ENCODE results near the gene AP2S1.

- TF ChIP-seq, protein P1, sequence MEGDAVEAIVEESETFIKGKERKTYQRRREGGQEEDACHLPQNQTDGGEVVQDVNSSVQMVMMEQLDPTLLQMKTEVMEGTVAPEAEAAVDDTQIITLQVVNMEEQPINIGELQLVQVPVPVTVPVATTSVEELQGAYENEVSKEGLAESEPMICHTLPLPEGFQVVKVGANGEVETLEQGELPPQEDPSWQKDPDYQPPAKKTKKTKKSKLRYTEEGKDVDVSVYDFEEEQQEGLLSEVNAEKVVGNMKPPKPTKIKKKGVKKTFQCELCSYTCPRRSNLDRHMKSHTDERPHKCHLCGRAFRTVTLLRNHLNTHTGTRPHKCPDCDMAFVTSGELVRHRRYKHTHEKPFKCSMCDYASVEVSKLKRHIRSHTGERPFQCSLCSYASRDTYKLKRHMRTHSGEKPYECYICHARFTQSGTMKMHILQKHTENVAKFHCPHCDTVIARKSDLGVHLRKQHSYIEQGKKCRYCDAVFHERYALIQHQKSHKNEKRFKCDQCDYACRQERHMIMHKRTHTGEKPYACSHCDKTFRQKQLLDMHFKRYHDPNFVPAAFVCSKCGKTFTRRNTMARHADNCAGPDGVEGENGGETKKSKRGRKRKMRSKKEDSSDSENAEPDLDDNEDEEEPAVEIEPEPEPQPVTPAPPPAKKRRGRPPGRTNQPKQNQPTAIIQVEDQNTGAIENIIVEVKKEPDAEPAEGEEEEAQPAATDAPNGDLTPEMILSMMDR (IDR thresholded peaks at IDR 0.05; ENCODE audit: extremely low read depth in 1 of 2, insufficient read depth in 1 of 2, low read depth in 1 of 2, low read length in 2 of 2) = no peak
- TF ChIP-seq GATA2 (IDR thresholded peaks at IDR 0.05; ENCODE audit: insufficient read depth, insufficient read length, low read depth, low read length) (no peak), POLR2A (IDR thresholded peaks at IDR 0.05; ENCODE audit: low read depth, low read length) (no peak), JUN (IDR thresholded peaks at IDR 0.05; ENCODE audit: borderline replicate concordance, insufficient read depth, insufficient read length, low read depth) (no peak), POLR2AphosphoS5 (IDR thresholded peaks at IDR 0.05; ENCODE audit: insufficient read depth, low read depth, low read length) (no peak), MYC (IDR thresholded peaks at IDR 0.05; ENCODE audit: low read depth, low read length) (no peak), EZH2 (IDR thresholded peaks at IDR 0.05; ENCODE audit: borderline replicate concordance, low read depth, low read length, severe bottlenecking) (no peak)
- TF ChIP-seq, protein P2, sequence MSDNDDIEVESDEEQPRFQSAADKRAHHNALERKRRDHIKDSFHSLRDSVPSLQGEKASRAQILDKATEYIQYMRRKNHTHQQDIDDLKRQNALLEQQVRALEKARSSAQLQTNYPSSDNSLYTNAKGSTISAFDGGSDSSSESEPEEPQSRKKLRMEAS (IDR thresholded peaks at IDR 0.05; ENCODE audit: insufficient read depth, insufficient read length) = no peak
Observed at GRCh38 chr19:46813839-46814358, 36.7 kb downstream of the AP2S1 start.

Data from endothelial cell of umbilical vein (primary cell).